OCI-LY7 (cell line): Measurements from ENCODE around the gene AGAP3. TPM values are rescaled to one million over a fixed set of nuclear protein-coding genes. Genes with fewer than 3 reads are reported as not detected.

ENCODE experiments used
- BruUV-seq: library from RNA; stranded (reverse); fragments of 400-500 nt; replicated peaks from 2 replicates; lab custom pipeline; 2021; lab: Mats Ljungman, UMichigan
- CTCF ChIA-PET: fragments of 300-600 bp; sonication (Branson Sonifier 250); formaldehyde crosslinking; loops from one replicate; lab custom pipeline; 2022; ENCODE audit warnings: antibody characterized with exemption; ENCODE audit not compliant: unreplicated experiment; lab: Charles Lee
- POLR2A ChIA-PET: fragments of 300-600 bp; sonication (Branson Sonifier 250); formaldehyde crosslinking; loops from one replicate; lab custom pipeline; 2022; ENCODE audit warnings: antibody characterized with exemption; lab: Charles Lee
- DNase-seq: peaks from one replicate; pipeline ENCODE4 v3.0.0-alpha.2; 2015; ENCODE audit warnings: low spot score
- H2AFZ ChIP-seq: fragments of 200-600 bp; sonication (generic), shearing (Covaris generic); 2 replicates; pipeline ENCODE4 v1.6.1; 2014; ENCODE audit warnings: mild to moderate bottlenecking, antibody characterized with exemption, low read length, moderate library complexity
- H3K27ac ChIP-seq: fragments of 200-600 bp; sonication (generic); 2 replicates; pipeline ENCODE4 v1.5.1; 2014; ENCODE audit warnings: mixed run types, low read depth, mild to moderate bottlenecking, moderate library complexity, low read length, inconsistent platforms; ENCODE audit not compliant: poor library complexity, severe bottlenecking
- H3K36me3 ChIP-seq: fragments of 200-600 bp; sonication (generic); 2 replicates; pipeline ENCODE4 v1.6.1; 2014; ENCODE audit warnings: mild to moderate bottlenecking, antibody characterized with exemption, low read length, moderate library complexity, mixed read lengths; ENCODE audit not compliant: insufficient read depth
- H3K4me1 ChIP-seq: fragments of 200-600 bp; sonication (generic); 2 replicates; pipeline ENCODE4 v1.5.1; 2014; ENCODE audit warnings: mild to moderate bottlenecking, low read length; ENCODE audit not compliant: insufficient read depth, poor library complexity, severe bottlenecking
- H3K4me2 ChIP-seq: fragments of 200-600 bp; sonication (generic); 2 replicates; pipeline ENCODE4 v1.6.1; 2014; ENCODE audit warnings: mild to moderate bottlenecking, low read length
- H3K4me3 ChIP-seq: fragments of 200-600 bp; sonication (generic); 2 replicates; pipeline ENCODE4 v1.5.1; 2014; ENCODE audit warnings: mild to moderate bottlenecking, low read depth, low read length; ENCODE audit not compliant: poor library complexity, severe bottlenecking
- H3K79me2 ChIP-seq: fragments of 200-600 bp; sonication (generic); 2 replicates; pipeline ENCODE4 v1.6.1; 2016; ENCODE audit warnings: low read depth, mild to moderate bottlenecking, low read length, moderate library complexity, mixed read lengths; ENCODE audit not compliant: insufficient read depth
- H3K9me2 ChIP-seq: fragments of 200-600 bp; sonication (generic); 2 replicates; pipeline ENCODE4 v1.6.1; 2016; ENCODE audit warnings: mild to moderate bottlenecking, low read length, mixed read lengths; ENCODE audit not compliant: insufficient read depth
- H3K9me3 ChIP-seq: fragments of 200-600 bp; sonication (generic); 2 replicates; pipeline ENCODE4 v1.6.1; 2014; ENCODE audit warnings: mild to moderate bottlenecking, mixed run types, low read length, mixed read lengths
- H4K20me1 ChIP-seq: fragments of 200-600 bp; sonication (generic); 2 replicates; pipeline ENCODE4 v1.6.1; 2014; ENCODE audit warnings: mild to moderate bottlenecking, antibody characterized with exemption, low read length, moderate library complexity, mixed read lengths; ENCODE audit not compliant: insufficient read depth
- CTCF ChIP-seq: fragments of 200-600 bp; sonication (generic); conservative IDR thresholded peaks from 2 replicates; pipeline ENCODE4 v1.5.1; 2014; ENCODE audit warnings: mild to moderate bottlenecking, antibody characterized with exemption, low read length, moderate library complexity, mixed read lengths
- EZH2phosphoT487 ChIP-seq: fragments of 200-600 bp; sonication (generic); IDR thresholded peaks from 2 replicates; pipeline ENCODE4 v1.6.1; 2018; ENCODE audit warnings: low read depth, borderline replicate concordance, mild to moderate bottlenecking, mixed run types, antibody characterized with exemption, low read length, moderate library complexity, mixed read lengths
- intact Hi-C: fragments of 100-400 bp; cut with micrococcal nuclease; formaldehyde crosslinking; loops from one replicate; pipeline ENCODE4 v1.10.0; 2022; ENCODE audit not compliant: unreplicated experiment
- total RNA-seq, 2 experiments: library from RNA; depleted of rRNA in 1 of 2; stranded (reverse); fragments of >200 nt in 1 of 2; shearing (Covaris generic) in 1 of 2; gene quantifications; 2 replicates each; pipeline ENCODE4 v1.2.3, GENCODE V29; 2014 to 2022

Gene AGAP3
- total RNA-seq, 2 experiments from 2014 or later, result 4.8 to 30.9 TPM

- Histone ChIP-seq H3K79me2 (no peaks in the 10 kb centered on the region), H3K4me2 (no peak overlapping the region), H3K9me2 (no peaks in the 10 kb centered on the region), H3K4me1 (peaks cover 7% of the 10 kb centered on the region), H3K36me3 (no peaks in the 10 kb centered on the region), H3K27ac (no peak overlapping the region), H2AFZ (no peak overlapping the region), H3K9me3 (no peaks in the 10 kb centered on the region), H3K4me3 (no peak overlapping the region), H4K20me1 (no peaks in the 10 kb centered on the region)
- CTCF ChIA-PET, result no interaction called here
- POLR2A ChIA-PET, result no interaction called here
- no TSS peak for BruUV-seq
- TF ChIP-seq EZH2phosphoT487, result no peak
- no peak for TF ChIP-seq CTCF
- DNase-seq, result no peak
- intact Hi-C loops, result no loop called here
Measured at GRCh38 chr7:151185762-151186639, 99.7 kb downstream of the AGAP3 start.

- TF ChIP-seq EZH2phosphoT487 (no peak), CTCF (no peak)
- BruUV-seq, result no TSS peak
- CTCF ChIA-PET, result no interaction called here
- H3K9me3 ChIP-seq, result no peaks in the 10 kb centered on the region
- H4K20me1 ChIP-seq, result no peaks in the 10 kb centered on the region
- peak within 1 kb of the TSS; percentile 24; the same call in 1 of the 2 replicates for H3K4me2 ChIP-seq
- intact Hi-C loops, result no loop called here
- no peaks in the 10 kb centered on the region for H3K9me2 ChIP-seq
- peaks cover 7% of the 10 kb centered on the region for H3K4me1 ChIP-seq
- H3K79me2 ChIP-seq, result no peaks in the 10 kb centered on the region
- POLR2A ChIA-PET, result no interaction called here
- H3K27ac ChIP-seq, result no peak within 1 kb of the TSS
- DNase-seq, result no peak
- no peak within 1 kb of the TSS for H3K4me3 ChIP-seq
- H2AFZ ChIP-seq, result no peak within 1 kb of the TSS
- no peaks in the 10 kb centered on the region for H3K36me3 ChIP-seq
Measured at GRCh38 chr7:151186640-151187408, 100.5 kb downstream of the AGAP3 start, which contains the start of gene ASB10. ASB10 (minus strand) TSS chr7:151187250; CDS start chr7:151187130, 120 bp downstream.
